ENCODE data around the gene LRRC75B.

Gene LRRC75B

DNA sequence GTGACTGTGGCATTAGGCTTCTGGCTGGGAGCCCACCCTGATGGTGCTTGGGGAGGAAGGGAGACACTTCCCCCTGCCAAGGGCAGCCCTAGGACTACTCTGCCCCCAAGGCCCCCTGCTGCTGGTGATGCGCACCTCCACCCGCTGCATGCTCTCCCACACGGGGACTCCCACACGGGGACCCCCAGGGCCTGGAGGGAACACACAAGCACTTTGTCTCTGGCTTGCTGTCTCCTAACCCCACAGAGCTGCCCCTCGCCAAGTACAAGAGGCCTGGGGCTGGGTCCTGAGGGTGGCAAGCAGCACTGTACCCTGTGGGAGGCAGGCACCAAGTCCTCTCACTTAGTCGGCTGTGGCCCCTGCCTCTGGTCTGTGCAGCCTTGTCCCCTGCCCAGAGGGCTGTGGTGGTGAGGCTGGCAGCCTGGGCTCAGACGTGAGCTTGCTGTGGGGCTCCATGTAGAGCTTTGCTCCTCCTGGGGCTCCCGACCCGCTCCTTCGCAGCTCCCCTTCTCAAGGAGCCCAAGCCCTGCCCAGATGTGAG, 7.9 kb downstream of the LRRC75B start:
- Histone ChIP-seq H3K27me3 (replicated peaks in 2 of 5; ENCODE audit: control insufficient read depth in 4 of 5, insufficient read depth in 5 of 5, low read length in 4 of 5) (no peaks in the 10 kb centered on the region), H3K36me3 (ENCODE audit: control insufficient read depth in 4 of 4, insufficient read depth in 4 of 4, low read length in 3 of 4) (peaks cover 0 to 18% (median 5%) of the 10 kb centered on the region in 4 experiments), H3K4me1 (ENCODE audit: control extremely low read depth in 1 of 4, control insufficient read depth in 4 of 4, insufficient read depth in 4 of 4, low read length in 3 of 4) (no peaks in the 10 kb centered on the region), H3K9me3 (ENCODE audit: control extremely low read depth in 1 of 5, control insufficient read depth in 4 of 5, insufficient read depth in 2 of 5, low read depth in 1 of 5, low read length in 4 of 5) (no peaks in the 10 kb centered on the region), H3K27ac (ENCODE audit: insufficient read depth in 1 of 2, low read depth in 1 of 2, low read length in 2 of 2, poor library complexity in 1 of 2, severe bottlenecking in 2 of 2) (no peak overlapping the region), H3K4me3 (ENCODE audit: control insufficient read depth in 1 of 7, extremely low read depth in 1 of 7, insufficient read depth in 4 of 7, low read depth in 2 of 7, low read length in 6 of 7) (no peak overlapping the region)
- CTCF ChIA-PET: interaction anchor here (1.4 kb wide), 1 partner anchor 20 kb away, joined by 4 read pairs; no protein-coding TSS in a partner anchor
- POLR2A ChIA-PET: no interaction called here
- no peak for DNase-seq
- 96% methylated on average over 9 of the region's 10 CpGs for WGBS (ENCODE audit: insufficient coverage)

DNA sequence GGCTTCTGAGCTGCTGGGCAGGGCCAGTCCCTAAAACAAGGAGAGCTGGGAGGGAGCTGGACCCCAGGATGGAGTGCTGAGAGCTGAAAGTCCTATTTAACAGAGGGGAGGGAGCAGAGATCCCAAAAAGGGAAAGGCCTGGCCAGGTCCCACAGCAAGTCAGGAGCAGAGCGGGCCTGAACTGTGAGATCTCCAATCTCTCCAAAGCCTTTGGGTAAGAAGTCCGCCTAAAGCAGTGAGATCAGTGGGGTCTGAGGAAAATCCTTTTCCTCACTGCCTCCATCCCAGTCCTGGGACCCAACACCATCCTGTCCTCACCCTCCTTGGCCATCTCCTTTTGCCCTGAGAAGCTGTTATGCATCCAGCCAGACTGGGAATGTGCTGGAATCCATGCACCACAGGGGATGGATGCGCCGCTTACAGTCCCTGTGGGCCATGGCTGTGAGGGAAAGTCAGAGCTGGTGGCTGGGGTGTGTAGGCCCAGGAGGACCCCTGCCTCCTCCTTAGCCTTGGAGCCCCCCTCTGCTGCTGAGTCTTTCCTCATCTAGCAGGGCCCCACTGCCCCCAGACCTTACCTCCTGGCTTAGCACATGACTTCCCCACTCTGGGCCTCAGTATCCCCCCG, 8.6 kb downstream of the LRRC75B start:
- H3K9me3 ChIP-seq (ENCODE audit: control extremely low read depth in 1 of 5, control insufficient read depth in 4 of 5, insufficient read depth in 2 of 5, low read depth in 1 of 5, low read length in 4 of 5): no peaks in the 10 kb centered on the region
- H3K27me3 ChIP-seq (replicated peaks in 2 of 5; ENCODE audit: control insufficient read depth in 4 of 5, insufficient read depth in 5 of 5, low read length in 4 of 5): no peaks in the 10 kb centered on the region
- H3K4me3 ChIP-seq (ENCODE audit: control insufficient read depth in 1 of 7, extremely low read depth in 1 of 7, insufficient read depth in 4 of 7, low read depth in 2 of 7, low read length in 6 of 7): no peak overlapping the region
- DNase-seq: no peak
- H3K27ac ChIP-seq (ENCODE audit: insufficient read depth in 1 of 2, low read depth in 1 of 2, low read length in 2 of 2, poor library complexity in 1 of 2, severe bottlenecking in 2 of 2): no peak overlapping the region
- 98% methylated on average over 4 of the region's 5 CpGs for WGBS (ENCODE audit: insufficient coverage)
- ChIA-PET CTCF (interaction anchor here (0.8 to 1.4 kb wide), 2 partner anchors 12 to 19 kb away, joined by 3 to 4 read pairs; no protein-coding TSS in a partner anchor), POLR2A (no interaction called here)
- peaks cover 0 to 18% (median 4%) of the 10 kb centered on the region in 4 experiments for H3K36me3 ChIP-seq (ENCODE audit: control insufficient read depth in 4 of 4, insufficient read depth in 4 of 4, low read length in 3 of 4)
- H3K4me1 ChIP-seq (ENCODE audit: control extremely low read depth in 1 of 4, control insufficient read depth in 4 of 4, insufficient read depth in 4 of 4, low read length in 3 of 4): no peaks in the 10 kb centered on the region

DNA sequence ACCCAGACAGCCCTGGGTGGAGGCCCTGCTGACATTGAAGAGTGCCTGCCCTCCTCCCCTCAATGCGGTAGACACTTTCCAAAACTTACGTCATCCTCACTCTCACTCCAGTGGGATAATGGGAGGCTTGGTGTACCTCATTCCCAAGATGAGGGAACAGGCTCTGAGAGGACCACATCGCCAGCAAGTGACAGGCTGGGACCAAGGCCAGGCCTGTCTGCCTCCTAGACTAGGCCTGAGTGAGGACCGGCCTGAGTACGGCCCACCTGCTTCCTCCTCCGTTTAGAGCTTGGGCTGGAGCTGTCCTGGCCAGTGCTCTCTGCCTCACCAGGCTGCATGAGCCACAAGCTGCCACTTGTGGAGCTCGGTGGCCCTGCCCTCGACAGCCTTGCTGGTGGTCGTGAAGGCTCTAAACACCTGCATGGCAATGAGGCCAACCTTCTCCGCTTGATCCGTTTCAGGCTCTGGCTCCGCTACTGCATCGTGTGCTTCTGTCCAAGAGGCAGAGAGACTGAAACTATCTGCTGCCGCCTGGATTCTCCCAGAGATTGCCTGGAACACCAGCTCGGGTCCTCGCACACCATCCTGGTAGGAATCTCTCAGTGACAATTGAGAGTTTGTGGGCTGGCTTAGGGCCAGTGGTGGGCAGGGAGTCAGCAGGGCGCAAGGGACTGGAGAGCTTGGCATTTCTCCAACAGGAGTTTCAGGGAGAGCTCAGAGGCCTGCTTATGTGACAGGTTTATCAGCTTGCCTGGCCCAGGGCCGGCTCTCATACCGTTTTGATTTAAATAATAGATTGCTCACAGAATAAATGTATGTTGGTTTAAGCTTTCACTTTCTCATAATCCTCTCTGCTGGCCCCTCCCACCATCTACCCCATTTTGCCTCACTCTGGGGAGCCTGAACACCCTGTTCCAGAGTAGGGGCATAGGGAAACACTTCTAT, 9.4 kb downstream of the LRRC75B start:
- H3K9me3 ChIP-seq (ENCODE audit: control extremely low read depth in 1 of 5, control insufficient read depth in 4 of 5, insufficient read depth in 2 of 5, low read depth in 1 of 5, low read length in 4 of 5): no peaks in the 10 kb centered on the region
- CTCF ChIA-PET: interaction anchor here (0.7 to 1.4 kb wide), 3 partner anchors 10 to 18 kb away, joined by 3 to 4 read pairs (median 3); no protein-coding TSS in a partner anchor
- no peaks in the 10 kb centered on the region for H3K4me1 ChIP-seq (ENCODE audit: control extremely low read depth in 1 of 4, control insufficient read depth in 4 of 4, insufficient read depth in 4 of 4, low read length in 3 of 4)
- WGBS (ENCODE audit: insufficient coverage): 93% methylated on average over 15 of the region's 19 CpGs
- peaks cover 0 to 18% (median 4%) of the 10 kb centered on the region in 4 experiments for H3K36me3 ChIP-seq (ENCODE audit: control insufficient read depth in 4 of 4, insufficient read depth in 4 of 4, low read length in 3 of 4)
- H3K4me3 ChIP-seq (ENCODE audit: control insufficient read depth in 1 of 7, extremely low read depth in 1 of 7, insufficient read depth in 4 of 7, low read depth in 2 of 7, low read length in 6 of 7): no peak overlapping the region
- no peak overlapping the region for H3K27ac ChIP-seq (ENCODE audit: insufficient read depth in 1 of 2, low read depth in 1 of 2, low read length in 2 of 2, poor library complexity in 1 of 2, severe bottlenecking in 2 of 2)
- no peak for DNase-seq
- POLR2A ChIA-PET: no interaction called here
- no peaks in the 10 kb centered on the region for H3K27me3 ChIP-seq (replicated peaks in 2 of 5; ENCODE audit: control insufficient read depth in 4 of 5, insufficient read depth in 5 of 5, low read length in 4 of 5)

DNA sequence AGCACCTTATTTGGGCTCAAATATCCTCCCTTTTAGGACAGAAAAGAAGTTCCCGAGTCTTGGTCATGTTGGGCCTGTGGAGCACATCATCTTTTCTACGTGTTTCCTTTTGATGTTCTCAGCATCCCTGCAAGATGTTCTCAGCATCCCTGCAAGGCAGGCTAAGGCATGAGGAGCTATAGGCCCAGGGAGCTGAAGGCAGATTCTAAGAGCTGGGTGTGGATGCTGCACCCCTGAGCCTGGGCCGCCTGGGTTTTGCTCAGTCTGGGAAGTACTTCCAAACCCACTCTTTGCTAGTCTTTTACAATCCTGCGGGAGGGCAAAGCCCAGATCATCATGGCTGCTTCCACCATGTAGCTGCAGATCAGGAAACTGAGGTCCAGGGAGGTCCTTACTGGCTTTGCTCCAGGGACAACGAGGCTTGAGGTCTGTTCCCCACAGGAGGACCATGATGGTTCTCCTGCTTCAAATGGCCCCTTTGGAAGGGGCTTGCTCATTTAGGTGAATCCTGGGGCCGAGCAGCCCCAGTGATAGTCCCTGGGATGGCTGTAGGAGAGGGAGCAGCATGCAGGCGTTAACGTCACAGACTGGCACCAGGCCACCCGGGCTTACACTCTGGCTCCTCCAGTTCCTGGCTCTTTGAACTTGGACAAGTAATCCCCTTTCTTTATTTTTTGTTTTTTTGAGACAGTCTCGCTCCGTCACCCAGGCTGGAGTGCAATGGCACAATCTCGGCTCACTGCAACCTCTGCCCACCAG, 10.6 kb downstream of the LRRC75B start:
- WGBS (ENCODE audit: insufficient coverage): 97% methylated on average over 11 of the region's 12 CpGs
- Histone ChIP-seq H3K27me3 (replicated peaks in 2 of 5; ENCODE audit: control insufficient read depth in 4 of 5, insufficient read depth in 5 of 5, low read length in 4 of 5) (no peaks in the 10 kb centered on the region), H3K4me1 (ENCODE audit: control extremely low read depth in 1 of 4, control insufficient read depth in 4 of 4, insufficient read depth in 4 of 4, low read length in 3 of 4) (no peaks in the 10 kb centered on the region), H3K4me3 (ENCODE audit: control insufficient read depth in 1 of 7, extremely low read depth in 1 of 7, insufficient read depth in 4 of 7, low read depth in 2 of 7, low read length in 6 of 7) (no peak overlapping the region), H3K36me3 (ENCODE audit: control insufficient read depth in 4 of 4, insufficient read depth in 4 of 4, low read length in 3 of 4) (peaks cover 0 to 9% (median 6%) of the 10 kb centered on the region in 4 experiments), H3K9me3 (ENCODE audit: control extremely low read depth in 1 of 5, control insufficient read depth in 4 of 5, insufficient read depth in 2 of 5, low read depth in 1 of 5, low read length in 4 of 5) (no peaks in the 10 kb centered on the region), H3K27ac (ENCODE audit: insufficient read depth in 1 of 2, low read depth in 1 of 2, low read length in 2 of 2, poor library complexity in 1 of 2, severe bottlenecking in 2 of 2) (no peak overlapping the region)
- DNase-seq: no peak
- POLR2A ChIA-PET: no interaction called here
- CTCF ChIA-PET: no interaction called here

DNA sequence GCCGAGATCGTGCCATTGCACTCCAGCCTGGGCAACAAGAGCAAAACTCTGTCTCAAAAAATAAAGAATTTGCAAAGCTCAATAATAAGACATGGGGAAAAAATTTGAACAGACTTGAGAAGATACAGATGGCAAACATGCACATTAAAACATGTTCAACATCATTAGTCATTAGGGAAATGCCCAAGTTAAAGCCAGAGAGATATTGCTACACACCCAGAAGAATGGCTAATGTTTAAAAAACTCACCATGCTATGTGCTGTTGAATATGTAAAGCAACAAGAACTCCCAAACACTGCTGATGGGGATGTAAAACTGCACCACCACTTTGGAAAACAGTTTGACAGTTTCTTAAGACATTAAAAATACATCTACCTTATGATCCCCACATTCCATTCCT, 12.6 kb downstream of the LRRC75B start:
- WGBS (ENCODE audit: insufficient coverage): no CpG with 5 or more reads among the region's 2 CpGs
- ChIA-PET POLR2A (no interaction called here), CTCF (no interaction called here)
- Histone ChIP-seq H3K4me1 (ENCODE audit: control extremely low read depth in 1 of 4, control insufficient read depth in 4 of 4, insufficient read depth in 4 of 4, low read length in 3 of 4) (no peaks in the 10 kb centered on the region), H3K36me3 (ENCODE audit: control insufficient read depth in 4 of 4, insufficient read depth in 4 of 4, low read length in 3 of 4) (peaks cover 0 to 12% (median 2%) of the 10 kb centered on the region in 4 experiments), H3K4me3 (ENCODE audit: control insufficient read depth in 1 of 7, extremely low read depth in 1 of 7, insufficient read depth in 4 of 7, low read depth in 2 of 7, low read length in 6 of 7) (no peak overlapping the region), H3K27me3 (replicated peaks in 2 of 5; ENCODE audit: control insufficient read depth in 4 of 5, insufficient read depth in 5 of 5, low read length in 4 of 5) (no peaks in the 10 kb centered on the region), H3K27ac (ENCODE audit: insufficient read depth in 1 of 2, low read depth in 1 of 2, low read length in 2 of 2, poor library complexity in 1 of 2, severe bottlenecking in 2 of 2) (no peak overlapping the region), H3K9me3 (ENCODE audit: control extremely low read depth in 1 of 5, control insufficient read depth in 4 of 5, insufficient read depth in 2 of 5, low read depth in 1 of 5, low read length in 4 of 5) (no peaks in the 10 kb centered on the region)
- no peak for DNase-seq

DNA sequence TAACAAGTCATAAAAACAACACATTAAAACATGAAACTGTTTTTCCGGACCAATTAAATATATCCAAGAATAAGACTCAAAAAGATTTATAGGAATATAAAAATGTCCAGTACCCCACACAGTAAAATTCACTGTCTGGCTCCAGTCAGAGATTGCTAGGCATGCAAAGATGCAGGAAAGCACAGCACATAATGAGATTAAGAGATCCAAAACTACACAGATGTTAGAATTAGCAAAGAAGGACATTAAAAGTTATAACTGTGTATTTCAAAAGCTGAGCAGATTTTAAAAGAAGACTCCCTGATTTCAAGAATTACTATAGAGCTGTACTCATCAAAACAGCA, 13.6 kb downstream of the LRRC75B start:
- ChIA-PET CTCF (interaction anchor here (1.1 kb wide), 1 partner anchor 12 kb away, joined by 3 read pairs; no protein-coding TSS in a partner anchor), POLR2A (no interaction called here)
- Histone ChIP-seq H3K27ac (ENCODE audit: insufficient read depth in 1 of 2, low read depth in 1 of 2, low read length in 2 of 2, poor library complexity in 1 of 2, severe bottlenecking in 2 of 2) (no peak overlapping the region), H3K36me3 (ENCODE audit: control insufficient read depth in 4 of 4, insufficient read depth in 4 of 4, low read length in 3 of 4) (peaks cover under 1 to 15% (median 8%) of the 10 kb centered on the region in 4 experiments), H3K27me3 (replicated peaks in 2 of 5; ENCODE audit: control insufficient read depth in 4 of 5, insufficient read depth in 5 of 5, low read length in 4 of 5) (no peaks in the 10 kb centered on the region), H3K4me1 (ENCODE audit: control extremely low read depth in 1 of 4, control insufficient read depth in 4 of 4, insufficient read depth in 4 of 4, low read length in 3 of 4) (no peaks in the 10 kb centered on the region), H3K4me3 (ENCODE audit: control insufficient read depth in 1 of 7, extremely low read depth in 1 of 7, insufficient read depth in 4 of 7, low read depth in 2 of 7, low read length in 6 of 7) (no peak overlapping the region), H3K9me3 (ENCODE audit: control extremely low read depth in 1 of 5, control insufficient read depth in 4 of 5, insufficient read depth in 2 of 5, low read depth in 1 of 5, low read length in 4 of 5) (no peaks in the 10 kb centered on the region)
- no CpG with 5 or more reads among the region's 1 CpG for WGBS (ENCODE audit: insufficient coverage)
- no peak for DNase-seq

Data from common myeloid progenitor, CD34-positive (primary cell).